ENCODE results near the gene CNTNAP2.

Gene CNTNAP2

GRCh38 chr7:147279514-147279913 is 1162.9 kb downstream of the CNTNAP2 start:
- ChIA-PET POLR2A (no interaction called here), CTCF (no interaction called here)
- TF ChIP-seq FOXA1 (IDR thresholded peaks at IDR 0.05) (no peak), L3MBTL2 (conservative IDR thresholded peaks at IDR 0.05) (no peak), LEF1 (IDR thresholded peaks at IDR 0.05; ENCODE audit: borderline replicate concordance) (no peak), BHLHE40 (IDR thresholded peaks at IDR 0.05; ENCODE audit: borderline replicate concordance) (no peak), HDGF (IDR thresholded peaks at IDR 0.05; ENCODE audit: borderline replicate concordance) (no peak), FOXK2 (IDR thresholded peaks at IDR 0.05) (no peak), PKNOX1 (IDR thresholded peaks at IDR 0.05) (no peak), FOXM1 (IDR thresholded peaks at IDR 0.05; ENCODE audit: borderline replicate concordance) (no peak), ZNF384 (IDR thresholded peaks at IDR 0.05) (no peak), ELF4 (IDR thresholded peaks at IDR 0.05) (no peak), NFRKB (IDR thresholded peaks at IDR 0.05) (no peak), ARNT (IDR thresholded peaks at IDR 0.05) (no peak), SUZ12 (IDR thresholded peaks at IDR 0.05) (no peak), SP1 (IDR thresholded peaks at IDR 0.05) (no peak), CTBP1 (IDR thresholded peaks at IDR 0.05; ENCODE audit: borderline replicate concordance) (no peak), TARDBP (IDR thresholded peaks at IDR 0.05) (no peak)
- no peak for DNase-seq (ENCODE audit: extremely low spot score)

GRCh38 chr7:147279964-147280374 is 1163.4 kb downstream of the CNTNAP2 start:
- no peak for DNase-seq (ENCODE audit: extremely low spot score)
- ChIA-PET CTCF (no interaction called here), POLR2A (no interaction called here)
- TF ChIP-seq FOXK2 (IDR thresholded peaks at IDR 0.05) (no peak), TARDBP (IDR thresholded peaks at IDR 0.05) (no peak), SUZ12 (IDR thresholded peaks at IDR 0.05) (no peak), SP1 (IDR thresholded peaks at IDR 0.05) (no peak), HDGF (IDR thresholded peaks at IDR 0.05; ENCODE audit: borderline replicate concordance) (no peak), FOXM1 (IDR thresholded peaks at IDR 0.05; ENCODE audit: borderline replicate concordance) (no peak)

- ChIA-PET CTCF (no interaction called here), POLR2A (no interaction called here)
- TF ChIP-seq FOXM1 (IDR thresholded peaks at IDR 0.05; ENCODE audit: borderline replicate concordance) (no peak), ELF4 (IDR thresholded peaks at IDR 0.05) (no peak), SUZ12 (IDR thresholded peaks at IDR 0.05) (no peak), FOXK2 (IDR thresholded peaks at IDR 0.05) (no peak), L3MBTL2 (conservative IDR thresholded peaks at IDR 0.05) (no peak), ZNF384 (IDR thresholded peaks at IDR 0.05) (no peak), ARNT (IDR thresholded peaks at IDR 0.05) (no peak), HDGF (IDR thresholded peaks at IDR 0.05; ENCODE audit: borderline replicate concordance) (no peak), NFRKB (IDR thresholded peaks at IDR 0.05) (no peak), BHLHE40 (IDR thresholded peaks at IDR 0.05; ENCODE audit: borderline replicate concordance) (no peak)
- no peak for DNase-seq (ENCODE audit: extremely low spot score)
These were observed 1165.6 kb downstream of the CNTNAP2 start for GRCh38 chr7:147282204-147282603.

- POLR2A ChIA-PET = no interaction called here
- TF ChIP-seq ELF4 (IDR thresholded peaks at IDR 0.05) (no peak), HDGF (IDR thresholded peaks at IDR 0.05; ENCODE audit: borderline replicate concordance) (no peak), LEF1 (IDR thresholded peaks at IDR 0.05; ENCODE audit: borderline replicate concordance) (no peak), SP1 (IDR thresholded peaks at IDR 0.05) (no peak), L3MBTL2 (conservative IDR thresholded peaks at IDR 0.05) (no peak), CTBP1 (IDR thresholded peaks at IDR 0.05; ENCODE audit: borderline replicate concordance) (no peak), BHLHE40 (IDR thresholded peaks at IDR 0.05; ENCODE audit: borderline replicate concordance) (no peak), TARDBP (IDR thresholded peaks at IDR 0.05) (no peak), FOXA1 (IDR thresholded peaks at IDR 0.05) (no peak), FOXK2 (IDR thresholded peaks at IDR 0.05) (no peak), ZNF384 (IDR thresholded peaks at IDR 0.05) (no peak), NFRKB (IDR thresholded peaks at IDR 0.05) (no peak), ARNT (IDR thresholded peaks at IDR 0.05) (no peak), FOXM1 (IDR thresholded peaks at IDR 0.05; ENCODE audit: borderline replicate concordance) (no peak), SUZ12 (IDR thresholded peaks at IDR 0.05) (no peak), PKNOX1 (IDR thresholded peaks at IDR 0.05) (no peak)
- DNase-seq (ENCODE audit: extremely low spot score) = no peak
- CTCF ChIA-PET = no interaction called here
These were observed 1179.6 kb downstream of the CNTNAP2 start for GRCh38 chr7:147296201-147296600.

GRCh38 chr7:147296986-147297385 is 1180.4 kb downstream of the CNTNAP2 start:
- ChIA-PET POLR2A (no interaction called here), CTCF (no interaction called here)
- TF ChIP-seq SUZ12 (IDR thresholded peaks at IDR 0.05) (no peak), L3MBTL2 (conservative IDR thresholded peaks at IDR 0.05) (no peak), LEF1 (IDR thresholded peaks at IDR 0.05; ENCODE audit: borderline replicate concordance) (no peak), CTBP1 (IDR thresholded peaks at IDR 0.05; ENCODE audit: borderline replicate concordance) (no peak), FOXM1 (IDR thresholded peaks at IDR 0.05; ENCODE audit: borderline replicate concordance) (no peak), ARNT (IDR thresholded peaks at IDR 0.05) (no peak), SP1 (IDR thresholded peaks at IDR 0.05) (no peak), FOXK2 (IDR thresholded peaks at IDR 0.05) (no peak), ZNF384 (IDR thresholded peaks at IDR 0.05) (no peak), HDGF (IDR thresholded peaks at IDR 0.05; ENCODE audit: borderline replicate concordance) (no peak), FOXA1 (IDR thresholded peaks at IDR 0.05) (no peak), ELF4 (IDR thresholded peaks at IDR 0.05) (no peak), BHLHE40 (IDR thresholded peaks at IDR 0.05; ENCODE audit: borderline replicate concordance) (no peak), TARDBP (IDR thresholded peaks at IDR 0.05) (no peak), PKNOX1 (IDR thresholded peaks at IDR 0.05) (no peak), NFRKB (IDR thresholded peaks at IDR 0.05) (no peak)

GRCh38 chr7:147298611-147299043 is 1182.0 kb downstream of the CNTNAP2 start:
- ChIA-PET POLR2A (interaction anchor here (0.6 kb wide), 1 partner anchor 832 kb away, joined by 3 read pairs; no protein-coding TSS in a partner anchor), CTCF (no interaction called here)
- TF ChIP-seq LEF1 (IDR thresholded peaks at IDR 0.05; ENCODE audit: borderline replicate concordance) (no peak), FOXA1 (IDR thresholded peaks at IDR 0.05) (no peak), FOXM1 (IDR thresholded peaks at IDR 0.05; ENCODE audit: borderline replicate concordance) (no peak), SUZ12 (IDR thresholded peaks at IDR 0.05) (no peak)
- no peak for DNase-seq (ENCODE audit: extremely low spot score)

More at GRCh38 chr7:147296986-147297385, 1180.4 kb downstream of the CNTNAP2 start:
- DNase-seq (ENCODE audit: extremely low spot score) = no peak
